ENCODE measurements around the gene SEZ6. TPM values are rescaled to one million over a fixed set of nuclear protein-coding genes. Genes with fewer than 3 reads are reported as not detected.

The SEZ6 gene
- total and polyA plus RNA-seq, 5 donors, result not detected

- 95% methylated on average over 18 of the region's 18 CpGs for WGBS
- DNase-seq (peak in 2 of 3 donors; percentile 18 to 37), ATAC-seq (no peak)
- H3K27me3 ChIP-seq (ENCODE audit: control insufficient read depth, insufficient read depth), result no peaks in the 10 kb centered on the region
- intact Hi-C loops (cut with DNase I), result loop anchor here in 1 of 4 donors (10.0 kb wide), 2 partner anchors 114 to 244 kb away; no protein-coding TSS in a partner anchor
- H3K9me3 ChIP-seq (ENCODE audit: control insufficient read depth, low read length), result no peaks in the 10 kb centered on the region
- no peak overlapping the region for H3K4me3 ChIP-seq (ENCODE audit: low read length)
- H3K4me1 ChIP-seq (ENCODE audit: control insufficient read depth, insufficient read depth, low read length), result no peaks in the 10 kb centered on the region
- no peak overlapping the region for H3K27ac ChIP-seq (ENCODE audit: low read length)
Observed at GRCh38 chr17:28960256-28961061, 45.4 kb downstream of the SEZ6 start.

- peak in 1 of 3 donors; percentile 45 for DNase-seq
- WGBS, result 85% methylated on average over 9 of the region's 9 CpGs
- intact Hi-C loops (cut with DNase I), result loop anchor here in 1 of 4 donors (10.0 kb wide), 1 partner anchor 335 kb away; the partner anchor contains the start of gene NUFIP2
- ATAC-seq, result no peak
- Histone ChIP-seq H3K27me3 (ENCODE audit: control insufficient read depth, insufficient read depth) (no peaks in the 10 kb centered on the region), H3K9me3 (ENCODE audit: control insufficient read depth, low read length) (no peaks in the 10 kb centered on the region), H3K27ac (ENCODE audit: low read length) (no peak overlapping the region), H3K4me3 (ENCODE audit: low read length) (no peak overlapping the region), H3K4me1 (ENCODE audit: control insufficient read depth, insufficient read depth, low read length) (no peaks in the 10 kb centered on the region)
Observed at GRCh38 chr17:28959471-28959871, 46.4 kb downstream of the SEZ6 start.

GRCh38 chr17:28958820-28959455 lies 46.9 kb downstream of the SEZ6 start:
- 92% methylated on average over 18 of the region's 18 CpGs for WGBS
- intact Hi-C loops (cut with DNase I), result loop anchor here in 1 of 4 donors (10.0 kb wide), 1 partner anchor 336 kb away; the partner anchor contains the start of gene NUFIP2
- H3K9me3 ChIP-seq (ENCODE audit: control insufficient read depth, low read length), result no peaks in the 10 kb centered on the region
- H3K27me3 ChIP-seq (ENCODE audit: control insufficient read depth, insufficient read depth), result no peaks in the 10 kb centered on the region
- no peak overlapping the region for H3K4me3 ChIP-seq (ENCODE audit: low read length)
- ATAC-seq (no peak), DNase-seq (peak in 1 of 3 donors; percentile 33)
- no peak overlapping the region for H3K27ac ChIP-seq (ENCODE audit: low read length)
- no peaks in the 10 kb centered on the region for H3K4me1 ChIP-seq (ENCODE audit: control insufficient read depth, insufficient read depth, low read length)

GRCh38 chr17:28957992-28958355 lies 47.9 kb downstream of the SEZ6 start:
- DNase-seq (peak in 1 of 3 donors; percentile 43), ATAC-seq (no peak)
- Histone ChIP-seq H3K27me3 (ENCODE audit: control insufficient read depth, insufficient read depth) (no peaks in the 10 kb centered on the region), H3K27ac (ENCODE audit: low read length) (no peak overlapping the region), H3K9me3 (ENCODE audit: control insufficient read depth, low read length) (no peaks in the 10 kb centered on the region), H3K4me1 (ENCODE audit: control insufficient read depth, insufficient read depth, low read length) (no peaks in the 10 kb centered on the region), H3K4me3 (ENCODE audit: low read length) (no peak overlapping the region)
- WGBS, result 94% methylated on average over 7 of the region's 7 CpGs
- intact Hi-C loops (cut with DNase I), result loop anchor here in 1 of 4 donors (10.0 kb wide), 1 partner anchor 337 kb away; the partner anchor contains the start of gene NUFIP2

- H3K27me3 ChIP-seq (ENCODE audit: control insufficient read depth, insufficient read depth), result no peaks in the 10 kb centered on the region
- ATAC-seq, result no peak
- H3K9me3 ChIP-seq (ENCODE audit: control insufficient read depth, low read length), result no peaks in the 10 kb centered on the region
- 90% methylated on average over 13 of the region's 13 CpGs for WGBS
- intact Hi-C loops (cut with DNase I), result loop anchor here in 1 of 4 donors (10.0 kb wide), 1 partner anchor 337 kb away; the partner anchor contains the start of gene NUFIP2
- peak in 1 of 3 donors; percentile 35 for DNase-seq
- no peak overlapping the region for H3K27ac ChIP-seq (ENCODE audit: low read length)
- no peaks in the 10 kb centered on the region for H3K4me1 ChIP-seq (ENCODE audit: control insufficient read depth, insufficient read depth, low read length)
- no peak overlapping the region for H3K4me3 ChIP-seq (ENCODE audit: low read length)
Observed at GRCh38 chr17:28957277-28957991, 48.4 kb downstream of the SEZ6 start.

GRCh38 chr17:28956861-28957260 lies 49.0 kb downstream of the SEZ6 start:
- no peak overlapping the region for H3K4me3 ChIP-seq (ENCODE audit: low read length)
- H3K9me3 ChIP-seq (ENCODE audit: control insufficient read depth, low read length), result no peaks in the 10 kb centered on the region
- H3K27me3 ChIP-seq (ENCODE audit: control insufficient read depth, insufficient read depth), result no peaks in the 10 kb centered on the region
- intact Hi-C loops (cut with DNase I), result loop anchor here in 1 of 4 donors (10.0 kb wide), 1 partner anchor 338 kb away; the partner anchor contains the start of gene NUFIP2
- ATAC-seq, result no peak
- H3K27ac ChIP-seq (ENCODE audit: low read length), result no peak overlapping the region
- 83% methylated on average over 3 of the region's 3 CpGs for WGBS
- no peaks in the 10 kb centered on the region for H3K4me1 ChIP-seq (ENCODE audit: control insufficient read depth, insufficient read depth, low read length)
- DNase-seq, result peak in 1 of 3 donors; percentile 18

GRCh38 chr17:28956112-28956511 lies 49.7 kb downstream of the SEZ6 start:
- intact Hi-C loops (cut with DNase I), result loop anchor here in 1 of 4 donors (10.0 kb wide), 1 partner anchor 339 kb away; the partner anchor contains the start of gene NUFIP2
- 78% methylated on average over 7 of the region's 7 CpGs for WGBS
- no peaks in the 10 kb centered on the region for H3K9me3 ChIP-seq (ENCODE audit: control insufficient read depth, low read length)
- H3K4me1 ChIP-seq (ENCODE audit: control insufficient read depth, insufficient read depth, low read length), result no peaks in the 10 kb centered on the region
- no peak overlapping the region for H3K4me3 ChIP-seq (ENCODE audit: low read length)
- DNase-seq, result no peak
- H3K27me3 ChIP-seq (ENCODE audit: control insufficient read depth, insufficient read depth), result no peaks in the 10 kb centered on the region
- no peak overlapping the region for H3K27ac ChIP-seq (ENCODE audit: low read length)
- ATAC-seq, result no peak

GRCh38 chr17:28955408-28955807 lies 50.4 kb downstream of the SEZ6 start:
- WGBS, result 92% methylated on average over 5 of the region's 5 CpGs
- intact Hi-C loops (cut with DNase I), result loop anchor here in 1 of 4 donors (10.0 kb wide), 1 partner anchor 339 kb away; the partner anchor contains the start of gene NUFIP2
- Histone ChIP-seq H3K4me3 (ENCODE audit: low read length) (no peak overlapping the region), H3K27ac (ENCODE audit: low read length) (no peak overlapping the region), H3K9me3 (ENCODE audit: control insufficient read depth, low read length) (no peaks in the 10 kb centered on the region), H3K4me1 (ENCODE audit: control insufficient read depth, insufficient read depth, low read length) (no peaks in the 10 kb centered on the region), H3K27me3 (ENCODE audit: control insufficient read depth, insufficient read depth) (no peaks in the 10 kb centered on the region)
- DNase-seq, result peak in 1 of 3 donors; percentile 33
- no peak for ATAC-seq

GRCh38 chr17:28954886-28955285 lies 50.9 kb downstream of the SEZ6 start:
- 91% methylated on average over 2 of the region's 2 CpGs for whole genome bisulfite sequencing
- peak in 1 of 3 donors; percentile 23 for DNase-seq
- Histone ChIP-seq H3K4me3 (ENCODE audit: low read length) (no peak overlapping the region), H3K4me1 (ENCODE audit: control insufficient read depth, insufficient read depth, low read length) (no peaks in the 10 kb centered on the region), H3K27ac (ENCODE audit: low read length) (no peak overlapping the region), H3K9me3 (ENCODE audit: control insufficient read depth, low read length) (no peaks in the 10 kb centered on the region), H3K27me3 (ENCODE audit: control insufficient read depth, insufficient read depth) (no peaks in the 10 kb centered on the region)
- no peak for ATAC-seq
- intact Hi-C loops (cut with DNase I), result loop anchor here in 1 of 4 donors (5.0 to 10.0 kb wide), 2 partner anchors 228 to 340 kb away; partner anchors contain the start of genes NEK8, NUFIP2 and TLCD1

GRCh38 chr17:28953444-28954118 lies 52.3 kb downstream of the SEZ6 start:
- DNase-seq (peak in 2 of 3 donors; percentile 49), ATAC-seq (no peak)
- intact Hi-C loops (cut with DNase I), result loop anchor here in 1 of 4 donors (5.0 to 10.0 kb wide), 2 partner anchors 226 to 341 kb away; partner anchors contain the start of genes NEK8, NUFIP2 and TLCD1
- no peak overlapping the region for H3K4me3 ChIP-seq (ENCODE audit: low read length)
- no peaks in the 10 kb centered on the region for H3K9me3 ChIP-seq (ENCODE audit: control insufficient read depth, low read length)
- no peaks in the 10 kb centered on the region for H3K27me3 ChIP-seq (ENCODE audit: control insufficient read depth, insufficient read depth)
- H3K27ac ChIP-seq (ENCODE audit: low read length), result no peak overlapping the region
- 30% methylated on average over 5 of the region's 5 CpGs for WGBS
- H3K4me1 ChIP-seq (ENCODE audit: control insufficient read depth, insufficient read depth, low read length), result no peaks in the 10 kb centered on the region
